ENCODE measurements around the gene CZIB.

DNA sequence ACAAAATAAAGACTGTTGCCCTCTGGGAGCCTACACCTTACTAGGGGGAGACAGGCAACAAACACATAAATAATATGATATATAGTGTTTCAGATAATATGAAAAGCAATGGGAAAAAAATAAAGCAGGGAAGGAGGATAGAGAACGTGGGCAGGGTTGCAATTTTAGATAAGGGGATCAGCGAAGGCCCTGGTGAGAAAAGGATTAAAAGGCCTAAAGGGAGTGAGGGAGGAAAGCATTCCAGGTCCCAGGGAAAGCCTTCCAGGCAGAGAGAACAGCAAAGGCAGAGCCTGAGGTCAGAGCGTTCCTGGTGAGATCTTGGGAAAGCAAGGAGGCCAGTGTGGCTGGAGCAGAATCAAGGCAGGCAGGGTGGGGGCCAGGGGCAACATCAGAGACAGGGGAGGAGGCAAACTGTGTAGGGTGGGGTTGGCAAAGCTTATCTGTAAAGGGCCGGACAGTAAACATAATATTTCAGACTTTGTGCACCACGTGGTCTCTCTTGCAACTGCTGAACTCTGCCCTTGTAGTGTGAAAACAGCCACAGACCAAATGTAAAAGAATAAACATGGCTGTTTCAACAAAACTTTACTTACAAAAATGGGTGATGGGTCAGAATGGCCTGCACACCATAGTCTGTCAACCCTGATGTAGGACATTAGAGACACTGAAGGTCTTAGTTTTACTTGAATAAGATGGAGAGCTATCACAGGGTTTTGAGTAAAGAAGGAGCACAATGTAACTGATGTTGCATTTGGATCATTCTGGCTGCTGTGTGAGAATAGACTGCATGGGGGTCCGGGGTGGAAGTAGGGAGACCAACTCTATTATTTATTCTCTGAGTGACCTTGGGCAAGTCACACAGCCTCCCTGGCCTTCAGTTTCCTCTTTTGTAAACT, 37.1 kb downstream of the CZIB start:
- no peak for TF ChIP-seq EZH2 (IDR thresholded peaks at IDR 0.05; ENCODE audit: low read depth)
- TF ChIP-seq, protein P1, sequence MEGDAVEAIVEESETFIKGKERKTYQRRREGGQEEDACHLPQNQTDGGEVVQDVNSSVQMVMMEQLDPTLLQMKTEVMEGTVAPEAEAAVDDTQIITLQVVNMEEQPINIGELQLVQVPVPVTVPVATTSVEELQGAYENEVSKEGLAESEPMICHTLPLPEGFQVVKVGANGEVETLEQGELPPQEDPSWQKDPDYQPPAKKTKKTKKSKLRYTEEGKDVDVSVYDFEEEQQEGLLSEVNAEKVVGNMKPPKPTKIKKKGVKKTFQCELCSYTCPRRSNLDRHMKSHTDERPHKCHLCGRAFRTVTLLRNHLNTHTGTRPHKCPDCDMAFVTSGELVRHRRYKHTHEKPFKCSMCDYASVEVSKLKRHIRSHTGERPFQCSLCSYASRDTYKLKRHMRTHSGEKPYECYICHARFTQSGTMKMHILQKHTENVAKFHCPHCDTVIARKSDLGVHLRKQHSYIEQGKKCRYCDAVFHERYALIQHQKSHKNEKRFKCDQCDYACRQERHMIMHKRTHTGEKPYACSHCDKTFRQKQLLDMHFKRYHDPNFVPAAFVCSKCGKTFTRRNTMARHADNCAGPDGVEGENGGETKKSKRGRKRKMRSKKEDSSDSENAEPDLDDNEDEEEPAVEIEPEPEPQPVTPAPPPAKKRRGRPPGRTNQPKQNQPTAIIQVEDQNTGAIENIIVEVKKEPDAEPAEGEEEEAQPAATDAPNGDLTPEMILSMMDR (conservative IDR thresholded peaks at IDR 0.05) = no peak

Measured in PC-9 (cell line).